ENCODE measurements around the gene BCAS3. TPM values are rescaled to one million over a fixed set of nuclear protein-coding genes. Genes with fewer than 3 reads are reported as not detected.

The BCAS3 gene
- polyA plus RNA-seq, 1 donor from 2014 or later, result 21.6 TPM

- no peak overlapping the region for H3K4me3 ChIP-seq (ENCODE audit: low read length)
- no peaks in the 10 kb centered on the region for H3K79me2 ChIP-seq (replicated peaks; ENCODE audit: insufficient read depth, low read length)
- H3K27me3 ChIP-seq (ENCODE audit: insufficient read depth, low read depth, low read length), result no peaks in the 10 kb centered on the region
- no peak overlapping the region for H3K27ac ChIP-seq (ENCODE audit: low read length)
- H3K9me2 ChIP-seq (ENCODE audit: insufficient read depth, low read length), result no peaks in the 10 kb centered on the region
- H4K20me1 ChIP-seq (ENCODE audit: insufficient read depth), result no peaks in the 10 kb centered on the region
- TF ChIP-seq SMC3 (conservative IDR thresholded peaks at IDR 0.05; ENCODE audit: poor library complexity) (no peak), EZH2 (IDR thresholded peaks at IDR 0.05; ENCODE audit: borderline replicate concordance, insufficient read depth, low read length, poor library complexity, severe bottlenecking) (no peak), MXI1 (conservative IDR thresholded peaks at IDR 0.05; ENCODE audit: poor library complexity, severe bottlenecking) (no peak), CTCF (IDR thresholded peaks at IDR 0.05; ENCODE audit: poor library complexity, severe bottlenecking) (no peak), EP300 (conservative IDR thresholded peaks at IDR 0.05; ENCODE audit: poor library complexity, severe bottlenecking) (no peak), POLR2AphosphoS5 (IDR thresholded peaks at IDR 0.05) (no peak), REST (IDR thresholded peaks at IDR 0.05; ENCODE audit: borderline replicate concordance) (no peak), TAF1 (IDR thresholded peaks at IDR 0.05; ENCODE audit: low read depth) (no peak), RAD21 (conservative IDR thresholded peaks at IDR 0.05) (no peak)
- H3K9me3 ChIP-seq (ENCODE audit: low read length), result no peaks in the 10 kb centered on the region
- no peak overlapping the region for H3K9ac ChIP-seq (ENCODE audit: low read length)
- H2AFZ ChIP-seq (ENCODE audit: low read depth, low read length), result no peak overlapping the region
- H3K36me3 ChIP-seq (ENCODE audit: insufficient read depth, low read length), result no peaks in the 10 kb centered on the region
- H3F3A ChIP-seq (ENCODE audit: insufficient read depth, low read length, poor library complexity, severe bottlenecking), result no peaks in the 10 kb centered on the region
- H3K4me2 ChIP-seq (ENCODE audit: low read length), result no peak overlapping the region
Measured at GRCh38 chr17:61161615-61162134, 484.0 kb downstream of the BCAS3 start.

GRCh38 chr17:61164517-61164916 lies 486.9 kb downstream of the BCAS3 start:
- TF ChIP-seq SMC3 (conservative IDR thresholded peaks at IDR 0.05; ENCODE audit: poor library complexity) (no peak), RAD21 (conservative IDR thresholded peaks at IDR 0.05) (no peak), REST (IDR thresholded peaks at IDR 0.05; ENCODE audit: borderline replicate concordance) (no peak), CTCF (IDR thresholded peaks at IDR 0.05; ENCODE audit: poor library complexity, severe bottlenecking) (no peak), EP300 (conservative IDR thresholded peaks at IDR 0.05; ENCODE audit: poor library complexity, severe bottlenecking) (no peak), POLR2AphosphoS5 (IDR thresholded peaks at IDR 0.05) (no peak), EZH2 (IDR thresholded peaks at IDR 0.05; ENCODE audit: borderline replicate concordance, insufficient read depth, low read length, poor library complexity, severe bottlenecking) (no peak), TAF1 (IDR thresholded peaks at IDR 0.05; ENCODE audit: low read depth) (no peak), MXI1 (conservative IDR thresholded peaks at IDR 0.05; ENCODE audit: poor library complexity, severe bottlenecking) (no peak)
- no peak overlapping the region for H3K9ac ChIP-seq (ENCODE audit: low read length)
- H3K27me3 ChIP-seq (ENCODE audit: insufficient read depth, low read depth, low read length), result no peaks in the 10 kb centered on the region
- H3K9me2 ChIP-seq (ENCODE audit: insufficient read depth, low read length), result no peaks in the 10 kb centered on the region
- no peak overlapping the region for H2AFZ ChIP-seq (ENCODE audit: low read depth, low read length)
- no peak overlapping the region for H3K4me3 ChIP-seq (ENCODE audit: low read length)
- H3K36me3 ChIP-seq (ENCODE audit: insufficient read depth, low read length), result no peaks in the 10 kb centered on the region
- H3K4me2 ChIP-seq (ENCODE audit: low read length), result no peak overlapping the region
- no peaks in the 10 kb centered on the region for H3F3A ChIP-seq (ENCODE audit: insufficient read depth, low read length, poor library complexity, severe bottlenecking)
- H4K20me1 ChIP-seq (ENCODE audit: insufficient read depth), result no peaks in the 10 kb centered on the region
- H3K79me2 ChIP-seq (replicated peaks; ENCODE audit: insufficient read depth, low read length), result no peaks in the 10 kb centered on the region
- H3K27ac ChIP-seq (ENCODE audit: low read length), result no peak overlapping the region
- no peaks in the 10 kb centered on the region for H3K9me3 ChIP-seq (ENCODE audit: low read length)
